HG03469 (cell line): ENCODE data around the gene C21orf91.
A peak's percentile ranks its signal among the peaks of the same experiment; 100 is the strongest.

Experiments
- ATAC-seq: cut with Tn5 transposase; IDR thresholded peaks from one replicate; pipeline ENCODE4 v1.9.1; 2021; ENCODE audit warnings: mild to moderate bottlenecking, moderate library complexity, moderate number of reproducible peaks; ENCODE audit not compliant: unreplicated experiment

C21orf91 gene

DNA sequence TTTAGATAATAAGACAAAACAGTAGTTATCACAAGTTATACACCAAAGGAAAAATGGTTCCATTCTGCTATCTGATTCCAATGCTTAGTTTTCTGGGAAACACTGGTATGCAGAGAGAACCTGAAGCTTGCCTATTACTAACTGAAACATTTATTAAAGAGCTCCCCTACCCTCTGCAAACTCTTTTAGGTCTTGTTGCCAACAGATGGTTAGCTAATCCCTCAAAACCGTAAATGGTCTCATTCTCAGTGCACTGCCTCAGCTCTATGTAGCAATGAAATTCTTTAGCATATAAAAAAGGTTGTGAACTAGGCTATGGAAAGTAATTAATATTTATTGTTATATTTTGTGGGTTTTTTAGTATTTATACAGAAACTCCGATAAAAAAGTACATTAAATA lies 20.4 kb downstream of the C21orf91 start:
- ATAC-seq = no peak

DNA sequence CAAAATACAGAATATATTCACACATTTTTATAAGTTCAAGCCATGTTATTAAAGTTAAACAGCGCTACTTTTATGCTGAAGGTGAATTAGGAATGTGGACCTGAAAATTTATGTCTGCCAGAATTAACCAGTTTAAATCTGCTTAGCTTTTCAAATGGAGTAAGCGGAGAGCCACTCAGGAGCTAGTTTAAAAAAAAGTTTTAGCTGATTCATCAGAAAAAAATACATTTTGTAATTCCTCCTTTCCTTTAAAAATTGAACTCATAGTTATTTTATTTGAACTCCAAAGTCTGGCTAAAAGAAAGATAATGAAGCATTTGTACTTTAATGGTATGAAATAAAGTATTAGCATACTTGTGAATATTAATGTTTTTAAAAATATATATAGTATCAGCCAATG lies 21.2 kb downstream of the C21orf91 start:
- no peak for ATAC-seq

DNA sequence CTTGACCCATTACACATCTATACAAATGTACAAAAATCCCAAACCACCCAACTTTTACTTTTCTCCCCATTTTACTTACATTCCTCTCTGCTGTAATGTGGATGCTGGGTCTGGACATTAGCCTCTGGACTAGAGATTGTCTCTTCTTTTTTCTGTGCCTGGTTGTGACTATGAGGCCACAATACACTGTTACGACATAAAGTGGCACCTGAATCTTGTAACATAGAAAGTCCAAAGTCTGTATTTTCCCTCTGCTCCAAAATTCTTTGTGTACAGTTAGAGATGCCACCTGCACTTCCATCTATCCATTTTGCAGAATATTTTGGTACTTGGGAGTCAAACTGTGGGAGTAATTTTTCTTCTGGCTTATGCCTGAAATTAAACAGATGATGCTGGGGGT lies 22.7 kb downstream of the C21orf91 start:
- no peak for ATAC-seq

DNA sequence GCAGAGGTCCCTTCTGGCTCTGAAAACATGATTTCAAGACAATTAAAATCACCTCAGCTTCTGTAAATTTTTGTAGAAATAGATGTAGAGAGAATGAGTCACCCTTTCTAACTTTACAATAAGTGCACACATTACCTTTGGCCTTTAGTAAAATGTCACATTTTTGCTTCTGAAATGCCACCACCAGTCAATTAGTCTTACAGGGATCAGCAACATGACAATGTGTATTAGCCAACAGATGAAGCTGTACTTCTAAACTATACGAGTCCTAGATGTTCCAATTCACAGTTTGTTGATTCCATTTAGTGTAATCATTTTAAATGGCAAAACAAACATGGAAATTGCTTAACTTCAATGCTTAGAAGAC lies 23.1 kb downstream of the C21orf91 start:
- ATAC-seq = no peak

DNA sequence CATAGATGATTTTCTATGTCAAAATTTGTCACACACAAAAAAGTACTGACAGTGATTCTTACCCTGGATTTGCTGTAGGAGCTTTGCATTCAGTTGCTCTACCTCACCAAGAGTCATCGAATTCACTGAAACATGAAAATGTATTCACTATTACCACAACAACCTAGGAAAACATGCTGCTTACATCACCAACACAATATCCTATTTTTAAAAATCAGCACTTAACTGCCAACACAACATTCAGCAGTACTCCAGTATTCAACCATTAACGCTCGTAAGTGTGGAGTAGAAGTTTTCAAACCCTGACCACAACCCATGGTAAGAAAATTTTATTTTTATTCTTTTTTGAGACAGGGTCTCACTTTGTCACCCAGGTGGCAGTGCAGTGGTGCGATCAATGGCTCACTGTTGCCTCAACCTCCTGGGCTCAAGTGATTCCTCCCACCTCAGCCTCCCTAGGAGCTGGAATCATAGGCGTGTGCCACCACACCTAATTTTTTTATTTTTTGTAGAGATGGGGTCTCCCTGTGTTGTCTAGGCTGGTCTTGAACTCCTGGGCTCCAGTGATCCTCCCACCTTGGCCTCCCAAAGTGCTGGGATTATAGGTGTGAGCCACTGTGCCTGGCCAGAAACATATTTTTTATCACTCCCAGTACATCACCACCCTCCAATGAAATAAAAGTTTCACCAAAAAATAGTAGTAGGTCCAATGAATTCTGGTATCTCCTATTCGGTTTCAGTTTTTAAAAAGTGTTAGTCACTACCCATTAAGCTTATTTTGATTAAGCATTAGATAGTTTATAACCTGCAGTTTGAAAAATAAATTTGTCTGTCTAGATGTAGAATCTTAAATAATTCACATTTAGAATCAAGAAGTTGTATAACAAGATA lies 23.8 kb downstream of the C21orf91 start:
- no peak for ATAC-seq

DNA sequence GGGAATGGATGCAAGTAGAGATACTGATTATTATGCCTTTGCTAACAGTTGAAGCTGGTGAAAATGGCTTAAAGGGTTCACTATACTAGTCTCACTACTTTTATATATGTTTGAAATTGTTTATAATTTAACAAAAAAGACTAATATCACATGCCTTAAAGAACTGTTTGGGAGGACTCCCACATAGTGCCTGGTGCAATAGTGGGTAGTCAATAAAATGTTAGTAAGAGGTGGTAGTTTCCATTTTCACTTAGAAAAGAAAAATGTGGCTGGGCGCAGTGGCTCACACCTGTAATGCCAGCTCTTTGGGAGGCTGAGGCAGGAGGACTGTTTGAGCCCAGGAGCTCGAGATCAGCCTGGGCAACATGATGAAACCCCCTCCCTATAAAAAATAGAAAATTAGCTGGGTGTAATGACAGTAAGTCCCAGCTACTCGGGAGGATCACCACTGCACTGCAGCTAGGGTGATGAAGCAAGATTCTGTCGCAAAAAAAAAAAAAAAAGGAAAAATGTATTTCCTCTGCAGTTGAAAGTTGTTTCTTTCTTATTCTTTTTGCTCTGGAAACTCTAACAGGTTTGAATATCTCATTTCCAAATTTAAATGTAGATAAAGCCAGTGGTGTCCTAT lies 24.5 kb downstream of the C21orf91 start:
- no peak for ATAC-seq

DNA sequence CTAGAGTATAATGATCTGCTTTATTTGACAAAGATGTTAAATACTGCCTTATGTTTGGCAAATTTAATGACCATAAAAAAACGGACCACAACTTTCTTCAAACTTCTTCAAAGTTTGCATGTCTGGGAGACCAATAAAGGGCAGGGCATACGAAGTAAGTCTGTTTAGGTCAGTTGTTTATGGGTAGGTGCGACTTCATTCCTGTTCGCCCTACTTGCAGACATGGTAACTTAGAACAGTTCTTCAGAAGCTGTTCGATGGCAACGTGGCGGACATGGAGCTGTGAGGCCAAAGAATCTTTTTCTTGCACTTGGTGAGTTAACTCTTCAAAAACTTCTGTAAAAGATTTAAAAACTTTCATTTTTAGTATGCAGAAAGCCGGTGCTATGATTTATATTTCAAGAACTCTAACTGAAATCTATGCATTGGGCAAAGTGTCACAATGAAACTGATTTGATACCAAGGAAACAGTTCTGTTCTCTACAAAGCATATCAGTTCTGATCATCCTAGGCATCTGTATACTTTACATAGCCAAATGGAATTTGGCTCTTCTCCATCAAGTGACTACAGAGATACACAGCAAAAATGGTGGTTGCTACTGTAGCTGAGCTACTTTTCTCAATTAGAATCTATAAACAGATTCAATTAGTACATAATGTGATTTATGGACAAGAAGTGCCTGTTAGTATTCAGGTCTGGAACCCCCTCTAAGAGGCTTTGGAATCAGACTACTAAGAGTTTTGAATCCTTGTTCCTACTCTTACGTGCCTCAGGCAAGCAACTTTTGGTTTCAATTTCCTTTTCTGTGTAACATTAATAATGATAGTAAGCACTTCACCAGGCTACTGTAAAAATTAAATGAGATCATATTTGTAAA lies 25.7 kb downstream of the C21orf91 start:
- ATAC-seq = peak; percentile 58

DNA sequence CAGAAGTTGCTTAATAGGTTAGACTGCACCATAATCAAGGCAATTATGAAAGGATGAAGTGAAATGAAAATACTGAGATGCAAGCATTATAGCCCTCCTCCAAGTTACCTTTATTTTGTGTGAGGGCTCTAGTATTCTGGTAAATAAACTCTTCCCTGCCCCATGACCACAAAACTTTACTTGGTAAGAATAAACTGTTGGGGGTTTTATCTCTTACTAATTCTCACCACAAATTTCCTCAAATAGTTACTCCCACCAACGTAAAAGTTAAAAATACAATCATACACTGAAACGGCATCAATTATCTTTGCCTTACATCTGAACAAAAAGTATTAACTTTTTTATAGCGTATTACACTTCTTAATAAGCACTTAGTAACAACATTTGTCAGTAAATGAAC lies 29.5 kb downstream of the C21orf91 start:
- no peak for ATAC-seq

DNA sequence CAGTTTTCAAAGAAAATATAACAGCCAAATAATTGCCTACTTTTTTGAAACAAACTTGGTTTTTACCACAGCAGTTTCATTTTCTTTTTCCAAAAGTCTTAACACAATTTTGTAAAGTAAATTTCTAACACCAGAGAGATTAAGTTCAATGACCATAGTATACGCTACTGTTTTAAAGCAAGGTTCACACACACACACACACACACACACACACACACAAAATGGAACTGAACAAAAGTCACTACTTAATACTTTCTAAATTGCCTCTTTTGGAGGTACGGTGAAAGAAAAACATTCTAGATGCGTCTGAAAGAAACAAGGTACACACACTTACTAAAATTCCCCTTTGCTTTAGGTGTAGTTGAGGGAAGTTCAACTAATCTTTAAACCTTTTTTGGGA lies 30.1 kb downstream of the C21orf91 start:
- no peak for ATAC-seq

DNA sequence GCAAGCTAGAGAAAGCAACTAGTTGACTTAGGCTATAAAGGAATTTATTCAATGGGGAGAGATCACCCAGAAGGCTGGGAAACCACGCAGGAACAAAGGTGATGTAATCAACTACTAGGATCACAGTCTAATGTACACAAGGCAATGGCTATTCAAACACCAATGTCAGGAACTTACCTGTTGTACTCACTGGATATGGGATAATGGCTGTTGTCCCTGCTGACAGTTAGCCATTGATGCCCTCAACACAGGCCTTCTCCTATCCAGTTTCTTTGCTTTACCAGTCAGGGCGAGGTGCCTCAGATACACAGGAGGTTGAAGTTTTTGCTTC lies 32.3 kb downstream of the C21orf91 start:
- ATAC-seq = no peak

DNA sequence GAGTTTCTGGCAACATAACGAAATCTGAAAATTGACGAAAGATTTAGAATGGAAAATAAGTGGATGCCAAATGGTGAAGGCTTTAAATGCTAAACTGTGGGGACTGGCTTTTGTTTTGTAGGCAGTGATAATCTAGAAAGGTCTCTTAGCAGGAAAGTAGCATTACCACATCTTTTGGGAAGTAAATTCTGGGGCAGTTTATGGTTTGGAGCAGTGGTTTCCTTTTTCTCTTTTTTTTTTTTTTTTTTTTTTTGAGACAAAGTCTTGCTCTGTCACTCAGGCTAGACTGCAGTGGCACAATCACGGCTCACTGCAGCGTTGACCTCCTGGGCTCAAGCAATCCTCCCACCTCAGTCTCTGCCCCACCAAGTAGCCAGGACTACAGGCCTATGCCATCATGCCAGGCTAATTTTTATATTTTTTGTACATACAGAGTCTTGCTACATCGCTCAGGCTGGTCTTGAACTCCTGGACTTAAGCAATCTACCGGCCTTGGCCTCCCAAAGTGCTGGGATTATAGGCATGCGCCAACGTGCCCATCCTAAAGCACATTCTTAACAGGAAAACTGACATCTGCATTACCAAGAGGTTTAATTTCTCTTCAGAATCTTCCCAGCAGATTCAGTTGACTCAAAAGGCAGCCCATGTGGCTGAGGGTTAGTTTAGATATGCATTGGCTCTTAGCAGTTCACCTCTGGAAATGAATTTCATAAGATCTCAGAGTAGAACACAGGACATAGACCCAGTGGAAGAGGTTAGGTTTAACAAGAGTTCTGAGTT lies 32.9 kb downstream of the C21orf91 start:
- ATAC-seq = no peak

DNA sequence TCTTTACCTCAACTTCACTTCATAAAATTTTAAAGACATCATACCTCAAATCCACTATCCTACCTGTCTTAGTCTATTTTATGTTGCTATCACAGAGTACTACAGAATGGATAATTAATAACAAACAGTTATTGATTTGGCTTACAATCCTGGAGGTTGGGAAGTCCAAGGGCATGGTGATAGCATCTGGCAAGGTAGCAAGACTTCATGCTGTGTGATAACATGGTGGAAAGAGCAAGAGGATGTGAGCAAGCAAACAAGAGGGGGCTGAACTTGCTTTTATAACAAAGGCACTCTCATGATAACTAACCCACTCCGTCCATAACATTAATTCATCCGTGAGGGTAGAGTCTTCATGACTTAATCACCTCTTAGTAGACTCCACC lies 33.8 kb downstream of the C21orf91 start:
- no peak for ATAC-seq

DNA sequence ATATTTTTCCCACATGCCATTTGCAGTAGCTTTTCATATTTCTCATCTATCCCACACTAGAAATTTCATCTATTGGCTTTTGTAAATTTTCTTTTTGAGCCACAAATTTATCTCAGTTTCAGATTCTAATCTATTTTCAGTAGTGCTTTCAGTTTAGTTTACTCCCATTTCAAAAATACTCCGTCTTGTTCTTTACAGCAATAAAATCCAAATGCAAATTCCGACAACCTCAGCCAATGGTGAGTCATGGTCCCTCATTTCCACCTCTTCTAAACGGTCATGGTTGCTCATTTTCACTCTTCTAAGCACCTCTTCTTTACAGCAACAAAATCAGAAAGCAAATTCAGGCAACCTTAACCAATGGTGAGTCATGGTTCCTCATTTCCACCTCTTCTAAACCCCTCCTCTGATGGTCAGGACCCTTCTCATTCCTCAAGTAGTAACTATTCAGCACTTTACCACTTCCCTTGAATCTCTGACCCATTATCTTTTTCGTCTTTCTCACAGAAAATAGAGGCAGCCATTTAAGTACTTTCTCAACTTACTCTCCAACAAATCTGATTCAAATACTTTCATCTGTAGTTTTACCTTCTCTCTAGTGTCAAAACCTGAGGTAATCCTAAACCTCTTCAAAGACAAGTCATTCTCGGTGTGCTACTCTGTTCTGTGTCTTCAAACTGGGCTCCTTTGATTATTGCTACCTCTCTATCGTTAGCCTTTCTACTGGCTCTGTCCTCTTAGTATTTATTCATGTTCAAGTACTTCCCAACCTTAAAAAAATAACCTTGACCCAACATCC lies 34.4 kb downstream of the C21orf91 start:
- ATAC-seq = peak; percentile 33

DNA sequence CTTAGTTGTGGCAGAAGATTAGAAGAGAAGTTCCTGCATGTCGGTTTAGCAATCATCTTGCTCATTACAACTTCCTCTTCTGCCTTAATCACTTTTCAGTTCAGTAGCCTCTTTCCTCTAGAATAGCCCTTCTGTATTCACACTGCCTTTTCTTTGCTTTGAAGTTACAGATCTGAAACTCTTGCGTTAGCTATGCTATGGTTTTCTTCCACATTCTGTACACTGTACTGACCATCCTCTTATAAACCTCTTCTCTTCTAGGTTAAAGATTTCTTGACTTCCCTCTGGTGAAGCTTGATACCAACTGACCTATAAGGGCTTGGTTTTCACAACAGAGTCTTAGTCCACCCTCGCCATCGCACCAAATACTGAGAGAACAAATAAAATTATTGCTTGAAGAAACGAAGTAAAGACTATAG lies 35.0 kb downstream of the C21orf91 start:
- ATAC-seq = peak; percentile 35

DNA sequence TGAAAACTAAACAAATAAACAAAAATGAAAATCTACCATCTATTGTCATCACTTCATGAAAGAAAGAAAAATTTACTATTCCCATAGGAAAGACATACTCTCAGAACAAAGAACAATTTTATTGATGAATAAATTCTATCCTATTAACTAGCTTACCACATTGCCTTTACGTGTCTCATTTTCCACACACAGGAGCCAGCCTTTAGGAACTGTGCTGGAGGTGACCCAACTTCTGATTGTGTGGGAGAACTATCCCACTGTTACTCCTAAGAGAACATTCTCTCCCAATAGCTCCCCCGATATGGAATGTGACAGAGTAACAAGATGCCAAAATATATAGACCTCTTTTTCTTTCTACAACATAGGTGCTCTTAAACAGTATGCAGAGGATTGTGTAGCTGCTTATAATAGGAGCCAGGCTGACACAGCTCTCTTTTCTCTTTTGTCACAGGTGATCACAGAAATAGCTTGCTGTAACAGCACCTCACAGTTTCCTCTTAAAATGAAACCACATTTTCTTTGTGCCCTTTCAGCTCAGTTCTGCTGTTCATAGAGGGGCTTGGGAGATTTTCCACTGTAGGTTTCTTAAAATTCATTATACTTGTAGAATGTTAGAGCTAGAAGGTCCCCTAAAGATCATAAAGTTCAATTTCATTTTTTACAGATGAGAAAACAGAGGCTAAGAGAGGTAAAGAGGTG lies 35.5 kb downstream of the C21orf91 start:
- ATAC-seq = peak; percentile 17

DNA sequence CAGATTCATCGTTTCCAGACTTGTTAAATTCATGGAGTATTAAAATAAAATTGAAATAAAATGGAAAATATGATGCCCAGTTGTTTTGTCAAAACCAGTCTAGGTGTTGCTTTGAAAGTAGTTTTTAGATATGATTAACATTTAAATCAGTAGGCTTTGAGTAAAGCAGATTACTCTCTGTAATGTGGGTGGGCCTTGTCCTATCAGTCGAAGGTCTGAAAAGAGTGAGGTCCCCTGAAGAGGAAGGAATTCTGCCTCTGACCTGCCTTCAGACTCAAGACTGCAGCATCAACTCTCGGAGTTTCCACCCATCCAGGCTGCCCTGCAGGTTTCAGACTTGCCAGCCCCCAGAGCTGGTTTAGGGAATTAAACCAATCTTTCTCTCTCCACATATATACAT lies 36.2 kb downstream of the C21orf91 start:
- ATAC-seq = no peak

DNA sequence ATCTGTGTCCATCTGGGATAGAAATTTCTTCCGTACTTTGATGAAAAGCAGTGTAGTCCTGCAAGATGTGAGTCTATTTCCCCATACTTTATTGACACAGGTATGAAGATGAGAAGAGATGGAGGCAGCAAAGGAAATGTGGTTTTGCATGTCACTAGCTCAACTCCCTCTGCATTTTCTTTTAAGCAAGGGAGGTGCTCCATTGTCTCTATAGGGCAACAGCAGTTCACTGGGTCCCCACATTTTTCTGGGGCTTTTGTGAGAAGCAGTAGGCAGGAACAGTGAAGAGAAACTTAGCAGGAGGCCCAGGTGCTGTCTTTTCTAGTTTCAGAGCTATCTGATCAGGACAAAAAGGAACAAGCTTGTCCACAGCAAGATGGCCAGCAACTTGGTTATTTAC lies 37.1 kb downstream of the C21orf91 start:
- ATAC-seq = no peak

DNA sequence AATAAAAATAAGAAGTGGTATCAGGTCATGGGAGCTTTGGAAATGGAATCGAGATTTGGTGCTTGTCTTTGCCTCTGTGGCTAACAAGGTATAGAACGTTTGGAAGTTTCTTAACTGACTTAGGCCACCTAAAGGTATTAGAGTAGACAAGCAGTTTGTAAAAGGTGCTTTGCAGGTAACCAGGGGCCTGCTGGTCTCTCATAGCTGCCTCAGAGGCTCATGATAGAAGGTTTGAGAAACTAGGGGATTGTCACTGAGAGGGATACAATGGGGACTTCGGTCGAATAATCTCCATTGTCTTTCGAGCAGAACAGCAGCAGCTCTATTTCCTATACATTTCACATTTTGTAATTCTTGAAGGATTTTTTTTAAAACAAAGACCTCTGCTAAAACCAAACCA lies 37.6 kb downstream of the C21orf91 start:
- ATAC-seq = no peak

DNA sequence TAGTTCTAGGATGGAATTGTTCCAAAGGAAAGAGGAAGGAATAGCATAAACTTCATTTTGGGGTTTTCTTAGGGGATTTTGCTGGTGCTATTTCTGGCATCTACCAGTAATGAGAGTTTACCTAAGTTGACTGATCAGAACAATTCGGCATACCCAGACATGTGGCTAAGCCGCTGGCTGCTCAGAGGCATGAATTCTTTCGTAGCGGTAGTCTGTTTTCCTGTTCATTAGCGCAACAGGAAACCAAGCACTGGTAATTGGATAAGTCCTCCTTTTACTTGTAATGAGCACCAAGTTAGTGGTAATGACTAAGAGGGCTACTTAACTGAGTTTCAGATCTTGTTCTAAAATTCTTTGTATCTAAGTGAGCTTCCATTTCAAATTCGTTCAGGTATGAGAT lies 38.6 kb downstream of the C21orf91 start:
- ATAC-seq = peak; percentile 33

DNA sequence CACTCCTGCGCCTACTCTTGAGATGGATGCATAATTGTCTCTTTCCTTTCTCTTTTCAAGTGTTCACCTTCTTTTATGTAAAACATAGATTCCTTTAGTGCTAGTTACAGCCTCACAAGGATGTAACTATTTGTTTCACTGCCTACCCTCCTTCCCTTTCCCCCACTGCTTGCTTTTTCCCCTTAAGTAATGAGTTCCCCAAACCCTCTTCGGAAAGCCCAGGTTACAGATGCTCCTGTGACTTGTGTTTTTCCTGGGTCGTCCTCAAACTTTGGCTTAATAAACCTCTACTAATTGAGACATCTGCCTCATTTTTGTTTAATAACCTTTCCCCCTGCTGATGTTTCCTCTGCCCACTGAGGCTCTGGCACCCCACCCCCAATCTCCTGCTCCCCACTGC lies 39.2 kb downstream of the C21orf91 start:
- no peak for ATAC-seq
